A673 (cell line): ENCODE data around the gene TUFM.
"Not testable (repeated sequence)": the region's sequence is repeated elsewhere in the genome, so short reads cannot be mapped to it uniquely, and the experiment has no call there.

Experiments used
- EZH2 ChIP-seq: fragments of 200-600 bp; sonication (generic); IDR thresholded peaks from 2 replicates; pipeline ENCODE4 v1.6.1; 2017; ENCODE audit warnings: borderline replicate concordance, low read depth, mild to moderate bottlenecking, mixed read lengths, antibody characterized with exemption, low read length; ENCODE audit not compliant: poor library complexity, severe bottlenecking
- TF ChIP-seq, protein P1 (sequence below): fragments of 300-800, 200-600 bp; sonication (generic); conservative IDR thresholded peaks from 2 replicates; pipeline ENCODE4 v1.5.1; 2017; ENCODE audit warnings: low read depth, mild to moderate bottlenecking, antibody characterized with exemption, low read length, moderate library complexity, mixed read lengths

GRCh38 chr16:28807445-28808120 lies 38.6 kb downstream of the TUFM start:
- TF ChIP-seq EZH2, result not testable (repeated sequence)
- TF ChIP-seq, protein P1, sequence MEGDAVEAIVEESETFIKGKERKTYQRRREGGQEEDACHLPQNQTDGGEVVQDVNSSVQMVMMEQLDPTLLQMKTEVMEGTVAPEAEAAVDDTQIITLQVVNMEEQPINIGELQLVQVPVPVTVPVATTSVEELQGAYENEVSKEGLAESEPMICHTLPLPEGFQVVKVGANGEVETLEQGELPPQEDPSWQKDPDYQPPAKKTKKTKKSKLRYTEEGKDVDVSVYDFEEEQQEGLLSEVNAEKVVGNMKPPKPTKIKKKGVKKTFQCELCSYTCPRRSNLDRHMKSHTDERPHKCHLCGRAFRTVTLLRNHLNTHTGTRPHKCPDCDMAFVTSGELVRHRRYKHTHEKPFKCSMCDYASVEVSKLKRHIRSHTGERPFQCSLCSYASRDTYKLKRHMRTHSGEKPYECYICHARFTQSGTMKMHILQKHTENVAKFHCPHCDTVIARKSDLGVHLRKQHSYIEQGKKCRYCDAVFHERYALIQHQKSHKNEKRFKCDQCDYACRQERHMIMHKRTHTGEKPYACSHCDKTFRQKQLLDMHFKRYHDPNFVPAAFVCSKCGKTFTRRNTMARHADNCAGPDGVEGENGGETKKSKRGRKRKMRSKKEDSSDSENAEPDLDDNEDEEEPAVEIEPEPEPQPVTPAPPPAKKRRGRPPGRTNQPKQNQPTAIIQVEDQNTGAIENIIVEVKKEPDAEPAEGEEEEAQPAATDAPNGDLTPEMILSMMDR, result not testable (repeated sequence)
